ENCODE data around the gene TMCO5A.

- no peak for TF ChIP-seq CTCF (IDR thresholded peaks at IDR 0.05)
- TF ChIP-seq POLR2A (IDR thresholded peaks at IDR 0.05): no peak
These were observed 43.8 kb downstream of the TMCO5A start for GRCh38 chr15:37978231-37978630.

Measured in thyroid gland (tissue), 4 donors.